Suprapubic skin (tissue), 4 donors: Measurements from ENCODE around the gene HDAC3. TPM values are rescaled to one million over a fixed set of nuclear protein-coding genes. Genes with fewer than 3 reads are reported as not detected.

Experiments
- DNase-seq, 2 donors: peaks; one replicate each; pipeline ENCODE4 v3.0.0-alpha.2; 2019; ENCODE audit warnings: low spot score in 2 of 2
- H3K27ac ChIP-seq: fragments of 200-600 bp; sonication (generic); one replicate; pipeline ENCODE4 v1.5.1; 2019
- H3K27me3 ChIP-seq: fragments of 200-600 bp; sonication (generic); one replicate; pipeline ENCODE4 v1.5.1; 2019
- H3K36me3 ChIP-seq: fragments of 200-600 bp; sonication (generic); one replicate; pipeline ENCODE4 v1.5.1; 2019
- H3K4me1 ChIP-seq: fragments of 200-600 bp; sonication (generic); one replicate; pipeline ENCODE4 v1.5.1; 2019
- H3K4me3 ChIP-seq: fragments of 200-600 bp; sonication (generic); one replicate; pipeline ENCODE4 v1.5.1; 2019; ENCODE audit warnings: mild to moderate bottlenecking
- H3K9me3 ChIP-seq: fragments of 200-600 bp; sonication (generic); one replicate; pipeline ENCODE4 v1.5.1; 2019
- EP300 ChIP-seq: sonication (generic); formaldehyde crosslinking; IDR thresholded peaks from one replicate; pipeline ENCODE4 v1.6.1; 2017; ENCODE audit warnings: antibody characterized with exemption
- POLR2A ChIP-seq, 2 donors: fragments of 450-650 bp; IDR thresholded peaks; one replicate each; pipeline ENCODE4 v1.6.1; 2017; ENCODE audit warnings: antibody characterized with exemption in 2 of 2, mild to moderate bottlenecking in 2 of 2, moderate library complexity in 2 of 2
- POLR2AphosphoS5 ChIP-seq, 3 donors: sonication (generic); formaldehyde crosslinking; IDR thresholded peaks; one replicate each; pipeline ENCODE4 v1.6.1; 2017; ENCODE audit warnings: antibody characterized with exemption in 3 of 3
- WGBS: methylation state at CpG from one replicate; pipeline ENCODE4 v1.1.5; 2018; 5-methylcytosine and 5-hydroxymethylcytosine counted together
- total RNA-seq, 4 donors: library from RNA; depleted of rRNA; stranded (reverse); fragments of >200 nt; gene quantifications; one replicate each; pipeline ENCODE4 v1.1.0, GENCODE V29; 2016
- TF ChIP-seq, protein P1 (sequence below), 2 donors: fragments of 200-600 bp in 1 of 2; fragments of 450-650 bp in 1 of 2; sonication (generic) in 1 of 2; IDR thresholded peaks; one replicate each; pipeline ENCODE4 v1.5.1; 2016 to 2019; ENCODE audit warnings: antibody characterized with exemption in 2 of 2, mild to moderate bottlenecking in 1 of 2, moderate library complexity in 1 of 2

HDAC3 gene
- total RNA-seq = 10 to 100 TPM; 50.0 to 79.2 (median 59.4) TPM

DNA sequence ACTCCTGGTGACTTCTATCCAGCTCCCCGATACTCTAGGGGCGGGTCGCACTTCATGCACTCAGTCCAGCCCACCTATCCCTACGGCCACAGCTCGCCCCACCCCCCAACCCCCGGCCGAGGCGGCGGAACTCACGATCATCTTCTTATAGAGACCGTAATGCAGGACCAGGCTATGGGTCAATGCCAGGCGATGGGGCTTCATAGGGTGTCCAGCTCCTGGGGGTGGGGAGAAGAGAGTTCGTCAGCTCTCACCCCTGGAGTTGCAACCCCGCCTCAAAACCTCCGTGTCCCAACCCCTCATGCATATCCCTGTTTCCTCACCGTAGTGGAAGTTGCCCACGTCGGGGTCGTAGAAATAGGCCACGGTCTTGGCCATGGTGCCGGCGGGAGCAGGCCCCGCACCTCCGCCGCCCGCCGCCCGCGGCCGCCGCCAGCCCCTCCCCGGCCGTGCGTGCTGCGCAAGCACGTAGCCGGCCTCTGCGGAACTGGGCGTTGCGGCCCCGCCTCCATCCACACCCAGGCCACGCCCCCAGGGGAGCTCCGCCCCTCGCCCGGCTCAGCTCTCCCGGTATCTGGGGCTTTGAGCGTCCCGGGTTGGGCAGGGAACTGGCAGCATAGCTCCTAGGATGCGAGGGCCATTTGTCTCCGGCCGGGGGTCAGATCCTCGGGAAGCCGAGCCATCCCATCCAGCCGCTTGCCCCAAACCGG is at the start of gene HDAC3, which contains the start of gene RELL2:
TSS of gene HDAC3 (minus strand) at position 437 of the 710 bp plus-strand sequence. CDS start at position 378, 59 bp downstream.
TSS of gene RELL2 (plus strand) at position 585 of the 710 bp plus-strand sequence. CDS start 1,229 bp downstream, outside the sequence.
- Histone ChIP-seq H3K9me3 (no peaks in the 10 kb centered on the region), H3K27me3 (no peaks in the 10 kb centered on the region), H3K27ac (peak within 1 kb of the TSS; percentile 68), H3K36me3 (peaks cover 14% of the 10 kb centered on the region), H3K4me1 (peaks cover 45% of the 10 kb centered on the region), H3K4me3 (peak within 1 kb of the TSS; percentile 89)
- peak; percentile 95 to 96 for DNase-seq
- WGBS = 1% methylated on average over 40 of the region's 55 CpGs
- no peak for TF ChIP-seq POLR2AphosphoS5 (IDR thresholded peaks at IDR 0.05)
- TF ChIP-seq EP300 = no peak
- TF ChIP-seq, protein P1, sequence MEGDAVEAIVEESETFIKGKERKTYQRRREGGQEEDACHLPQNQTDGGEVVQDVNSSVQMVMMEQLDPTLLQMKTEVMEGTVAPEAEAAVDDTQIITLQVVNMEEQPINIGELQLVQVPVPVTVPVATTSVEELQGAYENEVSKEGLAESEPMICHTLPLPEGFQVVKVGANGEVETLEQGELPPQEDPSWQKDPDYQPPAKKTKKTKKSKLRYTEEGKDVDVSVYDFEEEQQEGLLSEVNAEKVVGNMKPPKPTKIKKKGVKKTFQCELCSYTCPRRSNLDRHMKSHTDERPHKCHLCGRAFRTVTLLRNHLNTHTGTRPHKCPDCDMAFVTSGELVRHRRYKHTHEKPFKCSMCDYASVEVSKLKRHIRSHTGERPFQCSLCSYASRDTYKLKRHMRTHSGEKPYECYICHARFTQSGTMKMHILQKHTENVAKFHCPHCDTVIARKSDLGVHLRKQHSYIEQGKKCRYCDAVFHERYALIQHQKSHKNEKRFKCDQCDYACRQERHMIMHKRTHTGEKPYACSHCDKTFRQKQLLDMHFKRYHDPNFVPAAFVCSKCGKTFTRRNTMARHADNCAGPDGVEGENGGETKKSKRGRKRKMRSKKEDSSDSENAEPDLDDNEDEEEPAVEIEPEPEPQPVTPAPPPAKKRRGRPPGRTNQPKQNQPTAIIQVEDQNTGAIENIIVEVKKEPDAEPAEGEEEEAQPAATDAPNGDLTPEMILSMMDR (IDR thresholded peaks at IDR 0.05) = no peak
- TF ChIP-seq POLR2A (IDR thresholded peaks at IDR 0.05) = peak in 1 of 2 donors; percentile 69

GRCh38 chr5:141685591-141685990 is 48.9 kb upstream of the HDAC3 start:
- DNase-seq = no peak
- TF ChIP-seq POLR2AphosphoS5 (IDR thresholded peaks at IDR 0.05) (no peak), EP300 (no peak), POLR2A (IDR thresholded peaks at IDR 0.05) (no peak)
- TF ChIP-seq, protein P1 (IDR thresholded peaks at IDR 0.05) = no peak
- Histone ChIP-seq H3K4me1 (peaks cover 29% of the 10 kb centered on the region), H3K27ac (no peak overlapping the region), H3K4me3 (no peak overlapping the region), H3K9me3 (no peaks in the 10 kb centered on the region), H3K27me3 (peaks cover 3% of the 10 kb centered on the region), H3K36me3 (no peaks in the 10 kb centered on the region)
- 76% methylated on average over 1 of the region's 1 CpG for WGBS

GRCh38 chr5:141683596-141684141 is 47.0 kb upstream of the HDAC3 start:
- no peak overlapping the region for H3K4me3 ChIP-seq
- H3K4me1 ChIP-seq = peaks cover 35% of the 10 kb centered on the region
- no peaks in the 10 kb centered on the region for H3K36me3 ChIP-seq
- no peaks in the 10 kb centered on the region for H3K27me3 ChIP-seq
- H3K27ac ChIP-seq = no peak overlapping the region
- no peak for TF ChIP-seq EP300
- no peak for TF ChIP-seq POLR2A (IDR thresholded peaks at IDR 0.05)
- no peak for TF ChIP-seq POLR2AphosphoS5 (IDR thresholded peaks at IDR 0.05)
- TF ChIP-seq, protein P1 (IDR thresholded peaks at IDR 0.05) = no peak
- DNase-seq = no peak
- no peaks in the 10 kb centered on the region for H3K9me3 ChIP-seq

- Histone ChIP-seq H3K36me3 (no peaks in the 10 kb centered on the region), H3K27ac (peak within 1 kb of the TSS; percentile 73), H3K27me3 (no peaks in the 10 kb centered on the region), H3K4me1 (peaks cover 35% of the 10 kb centered on the region), H3K4me3 (peak within 1 kb of the TSS; percentile 60), H3K9me3 (no peaks in the 10 kb centered on the region)
- 6% methylated on average over 51 of the region's 77 CpGs for WGBS
- TF ChIP-seq POLR2AphosphoS5 (IDR thresholded peaks at IDR 0.05) (no peak), POLR2A (IDR thresholded peaks at IDR 0.05) (no peak), EP300 (no peak)
- TF ChIP-seq, protein P1 (IDR thresholded peaks at IDR 0.05) = no peak
- DNase-seq = peak; percentile 85
Observed at GRCh38 chr5:141681695-141682641, 45.3 kb upstream of the HDAC3 start, which contains the start of gene ARAP3. Gene ARAP3 (minus strand): TSS chr5:141682230. CDS start chr5:141680486, 1,744 bp downstream.
